ENCODE measurements around the gene TRA2B.

TRA2B gene

GRCh38 chr3:185937689-185938374 lies at the start of gene TRA2B:
TRA2B (minus strand) TSS chr3:185938014; CDS start chr3:185937860, 154 bp downstream.
- DNase-seq = peak; percentile 99

GRCh38 chr3:185986198-185986777 lies 48.5 kb upstream of the TRA2B start:
- DNase-seq = peak; percentile 27

GRCh38 chr3:185984203-185984602 lies 46.4 kb upstream of the TRA2B start:
- no peak for DNase-seq

DNA sequence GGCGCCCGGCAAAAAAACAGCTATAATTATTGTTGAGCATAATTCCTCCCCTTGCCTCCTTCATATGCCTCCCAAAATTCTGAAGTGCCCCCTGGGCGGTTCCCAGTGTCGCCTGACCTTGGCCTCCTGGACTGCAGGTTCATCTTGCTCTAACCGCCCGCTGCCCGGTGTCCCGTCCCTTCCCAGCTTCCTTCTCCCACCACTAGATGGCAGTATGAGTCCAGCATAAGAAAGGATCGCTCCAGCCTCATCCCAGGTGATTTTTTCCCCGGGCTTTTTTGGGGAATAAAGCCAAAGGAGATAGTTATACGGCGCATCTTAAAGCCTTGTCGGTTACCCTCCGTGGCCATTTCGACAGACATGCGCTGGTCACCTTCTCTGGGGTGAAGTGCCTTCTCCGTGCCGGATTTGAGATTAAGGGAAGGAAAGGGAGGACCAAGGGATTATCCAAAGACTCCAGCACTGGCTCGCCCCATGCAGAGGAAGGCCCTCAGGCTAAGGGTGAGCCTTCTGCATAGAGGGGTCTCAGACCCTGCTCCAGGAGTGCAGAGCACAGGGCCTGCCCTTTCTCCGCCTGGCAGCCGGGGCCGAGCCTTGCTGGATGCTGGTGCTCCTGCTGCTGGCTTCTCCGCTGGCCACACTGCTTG lies 45.8 kb upstream of the TRA2B start:
- peak; percentile 86 for DNase-seq

DNA sequence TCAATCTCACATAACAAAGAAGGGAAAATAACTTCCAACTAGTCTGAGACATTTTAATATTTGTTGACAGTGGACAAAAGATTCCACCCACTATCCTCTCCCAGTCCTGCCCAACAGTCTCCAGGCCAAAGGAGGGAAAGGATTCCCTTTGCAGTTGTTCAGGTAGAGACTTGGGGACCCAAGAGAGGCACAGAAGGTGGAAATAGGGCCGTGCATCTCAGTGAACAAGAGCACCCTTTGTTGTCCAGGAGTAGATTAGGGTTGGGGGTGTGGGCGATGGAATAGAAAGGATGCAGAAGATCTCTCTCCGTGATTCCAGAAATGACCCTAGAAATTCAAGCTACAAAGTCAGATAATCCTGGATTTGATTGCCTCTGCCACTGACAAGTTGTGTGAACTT lies 44.8 kb upstream of the TRA2B start:
- no peak for DNase-seq

GRCh38 chr3:185981621-185982020 lies 43.8 kb upstream of the TRA2B start:
- no peak for DNase-seq

DNA sequence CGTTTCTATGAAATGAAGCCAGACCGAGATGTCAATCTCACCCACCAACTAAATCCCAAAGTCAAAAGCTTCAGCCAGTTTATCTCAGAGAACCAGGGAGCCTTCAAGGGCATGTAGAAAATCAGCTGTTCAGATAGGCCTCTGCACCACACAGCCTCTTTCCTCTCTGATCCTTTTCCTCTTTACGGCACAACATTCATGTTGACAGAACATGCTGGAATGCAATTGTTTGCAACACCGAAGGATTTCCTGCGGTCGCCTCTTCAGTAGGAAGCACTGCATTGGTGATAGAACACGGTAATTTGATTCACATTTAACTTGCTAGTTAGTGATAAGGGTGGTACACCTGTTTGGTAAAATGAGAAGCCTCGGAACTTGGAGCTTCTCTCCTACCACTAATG lies 41.9 kb upstream of the TRA2B start:
- DNase-seq = no peak

DNA sequence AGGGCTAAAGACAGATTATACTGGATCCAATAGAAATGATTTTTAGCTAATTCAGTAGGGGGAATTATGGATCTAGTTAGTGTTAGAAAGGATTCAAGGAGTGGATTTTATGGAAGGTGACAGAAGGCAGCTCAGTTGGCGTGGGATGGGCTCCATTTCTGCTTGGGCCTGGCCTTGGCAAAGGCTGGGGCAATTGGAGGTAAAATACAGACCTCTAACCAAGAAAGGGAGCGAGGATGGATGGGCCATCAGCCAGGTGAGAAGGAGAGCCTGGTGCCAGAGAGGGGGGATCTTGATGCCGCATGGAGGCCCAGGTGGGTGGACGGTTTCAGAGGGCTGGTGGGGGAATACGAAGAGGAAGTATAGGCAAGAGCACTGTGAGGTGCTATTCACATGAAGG lies 40.7 kb upstream of the TRA2B start:
- DNase-seq = no peak

- DNase-seq = no peak
Observed at GRCh38 chr3:185977679-185978040, 39.8 kb upstream of the TRA2B start.

- peak; percentile 81 for DNase-seq
Observed at GRCh38 chr3:185976977-185977678, 39.3 kb upstream of the TRA2B start.

GRCh38 chr3:185976100-185976499 lies 38.3 kb upstream of the TRA2B start:
- DNase-seq = no peak

- no peak for DNase-seq
Observed at GRCh38 chr3:185971579-185971978, 33.8 kb upstream of the TRA2B start.

DNA sequence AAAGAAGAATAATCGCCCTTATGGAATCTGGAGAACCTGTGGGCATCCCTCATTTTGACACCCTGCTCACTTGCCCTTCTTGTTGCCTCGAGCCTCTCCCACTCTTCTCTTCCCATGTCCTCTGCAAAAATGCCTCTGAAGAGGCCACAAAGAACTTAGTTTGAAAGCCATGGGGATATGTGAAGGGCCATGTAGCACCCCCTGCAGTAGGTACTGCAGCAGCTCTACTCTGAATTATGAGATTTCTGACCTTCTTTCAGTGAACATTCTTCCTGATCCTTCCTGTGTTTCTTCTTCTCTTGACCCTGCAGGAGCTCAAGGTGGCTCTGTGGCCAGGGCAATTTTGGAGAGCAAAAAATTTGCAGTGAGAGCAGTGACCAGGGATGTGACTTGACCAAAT lies 30.4 kb upstream of the TRA2B start:
- no peak for DNase-seq

- DNase-seq = no peak
Observed at GRCh38 chr3:185966655-185967054, 28.8 kb upstream of the TRA2B start.

DNA sequence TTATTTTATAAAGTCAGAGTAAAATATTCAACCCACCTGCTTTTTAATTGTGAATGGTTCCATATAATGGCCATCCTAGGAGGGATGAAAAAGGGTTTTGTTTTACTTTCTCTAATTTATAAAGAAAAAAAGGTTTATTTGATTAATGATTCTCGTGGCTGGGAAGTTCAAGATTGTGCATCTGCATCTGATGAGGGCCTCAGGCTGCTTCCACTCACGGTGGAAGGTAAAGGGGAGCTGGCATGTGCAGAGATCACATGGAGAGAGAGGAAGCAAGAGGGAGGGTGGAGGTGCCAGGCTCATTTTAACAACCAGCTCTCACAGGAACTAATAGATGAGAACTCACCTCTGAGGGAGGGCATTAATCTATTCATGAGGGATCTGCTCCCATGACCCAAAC lies 27.7 kb upstream of the TRA2B start:
- no peak for DNase-seq

DNA sequence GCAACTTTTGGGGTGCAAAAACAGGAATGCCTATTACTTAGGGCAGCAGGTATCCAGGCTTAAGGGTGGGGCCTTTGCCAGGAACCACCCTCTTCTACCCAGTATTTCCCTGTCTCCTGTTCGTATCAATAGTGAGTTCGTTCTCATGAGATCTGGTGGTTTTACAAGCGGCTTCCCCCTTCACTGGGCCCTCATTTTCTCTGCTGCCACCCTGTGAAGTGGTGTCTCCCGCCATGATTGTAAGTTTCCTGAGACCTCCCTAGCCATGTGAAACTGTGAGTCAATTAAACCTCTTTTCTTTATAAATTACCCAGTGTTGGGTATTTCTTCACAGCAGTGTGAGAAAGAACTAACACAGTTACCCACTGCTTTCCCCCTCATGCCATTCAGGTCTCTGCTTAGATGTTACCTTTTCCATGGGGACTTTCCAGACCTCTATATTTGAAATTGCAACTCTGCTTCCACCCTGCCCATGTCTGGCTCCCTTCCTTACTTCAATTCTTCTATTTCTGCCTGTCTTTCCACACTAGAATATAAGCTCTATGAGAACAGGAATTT lies 23.9 kb upstream of the TRA2B start:
- no peak for DNase-seq

- no peak for DNase-seq
Observed at GRCh38 chr3:185960522-185961288, 22.9 kb upstream of the TRA2B start.

DNA sequence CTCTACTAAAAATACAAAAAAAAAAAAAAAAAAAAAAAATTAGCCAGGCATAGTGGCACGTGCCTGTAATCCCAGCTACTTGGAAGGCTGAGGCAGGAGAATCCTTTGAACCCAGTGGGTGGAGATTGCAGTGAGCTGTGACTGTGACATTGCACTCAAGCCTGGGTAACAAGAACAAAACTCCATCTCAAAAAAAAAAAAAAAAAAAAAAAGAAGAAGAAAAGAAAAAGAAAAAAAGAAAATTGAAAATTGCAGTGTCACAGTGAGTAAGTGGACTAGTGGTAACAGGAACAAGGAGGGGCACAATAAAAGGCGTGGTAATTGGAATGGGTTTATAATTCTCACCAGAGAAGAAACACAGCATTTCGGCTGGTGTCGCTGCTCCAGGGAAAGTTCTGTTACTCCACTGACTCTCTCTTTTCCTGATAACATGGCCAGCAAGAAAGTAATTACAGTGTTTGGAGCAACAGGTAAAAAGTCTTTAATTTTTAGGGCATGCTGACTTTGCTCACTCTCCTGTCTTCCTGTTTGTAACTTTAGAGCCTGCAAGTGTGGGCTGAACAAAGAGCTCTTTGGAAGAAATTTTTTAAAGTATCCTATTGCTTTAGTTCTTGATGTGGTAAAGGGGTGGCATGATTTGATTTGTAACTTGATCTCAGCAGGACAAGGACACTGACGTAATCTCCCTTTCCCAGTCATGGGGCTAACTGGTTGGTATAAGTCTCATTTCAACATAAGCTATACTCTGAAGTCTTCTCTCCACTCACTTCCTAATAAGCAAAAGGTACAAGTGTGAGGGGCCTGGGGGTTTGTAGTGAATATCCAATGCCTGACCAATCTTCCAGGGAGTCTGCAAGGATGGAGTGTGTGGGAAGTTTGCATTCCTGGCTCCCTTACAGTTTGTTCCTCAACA lies 22.1 kb upstream of the TRA2B start:
- DNase-seq = no peak

GRCh38 chr3:185958626-185959025 lies 20.8 kb upstream of the TRA2B start:
- DNase-seq = no peak

GRCh38 chr3:185956244-185956643 lies 18.4 kb upstream of the TRA2B start:
- DNase-seq = no peak

DNA sequence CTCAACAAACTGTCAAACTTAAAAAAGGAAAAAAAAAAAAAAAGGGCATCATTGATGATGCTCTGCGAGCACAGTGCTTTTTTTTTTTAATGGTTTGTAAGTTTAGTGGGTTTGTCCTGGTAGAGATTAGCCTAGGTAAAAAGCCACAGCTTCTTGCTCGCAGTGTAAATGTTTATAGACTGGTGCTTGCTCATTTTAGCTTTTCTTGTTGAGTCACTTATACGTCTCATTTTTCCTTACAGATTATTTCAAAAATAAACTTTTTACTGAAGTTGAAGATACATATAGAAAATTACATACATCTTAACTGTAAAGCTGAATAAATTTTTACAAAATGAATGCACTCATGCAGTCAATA lies 16.5 kb upstream of the TRA2B start:
- DNase-seq = no peak

DNA sequence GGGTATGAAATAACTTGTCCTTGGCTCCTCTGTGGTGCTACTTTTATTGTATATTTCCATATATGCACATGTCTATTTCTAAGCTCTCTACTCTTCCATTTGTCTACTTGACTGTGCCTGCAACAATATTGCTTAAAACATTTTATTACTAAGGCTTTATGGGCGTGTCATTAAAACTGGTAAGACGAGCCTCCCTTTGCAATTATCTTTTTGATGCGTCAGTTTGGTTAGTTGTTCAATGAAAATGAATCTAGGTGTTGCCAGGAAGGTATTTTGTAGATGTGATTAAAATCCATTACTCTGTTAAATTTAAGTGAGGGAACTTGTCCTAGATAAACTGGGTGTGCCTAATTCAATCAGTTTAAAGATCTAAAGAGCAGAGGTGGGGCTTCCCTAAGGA lies 12.9 kb upstream of the TRA2B start:
- DNase-seq = no peak

Measured in islet precursor cell (in vitro differentiated cells).